ENCODE data around the gene ACTR3C.

ACTR3C gene

DNA sequence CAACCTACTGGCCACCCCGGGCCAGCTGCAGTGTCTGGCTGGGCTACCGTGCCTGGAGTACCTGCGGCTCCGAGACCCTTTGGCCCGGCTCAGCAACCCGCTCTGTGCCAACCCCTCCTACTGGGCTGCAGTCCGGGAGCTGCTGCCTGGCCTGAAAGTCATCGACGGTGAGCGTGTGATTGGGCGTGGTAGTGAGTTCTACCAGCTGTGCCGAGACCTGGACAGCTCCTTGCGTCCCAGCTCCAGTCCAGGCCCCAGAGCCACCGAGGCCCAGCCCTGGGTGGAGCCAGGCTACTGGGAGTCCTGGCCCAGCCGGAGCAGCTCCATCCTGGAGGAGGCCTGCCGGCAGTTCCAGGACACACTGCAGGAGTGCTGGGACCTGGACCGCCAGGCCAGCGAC lies 13.8 kb upstream of the ACTR3C start:
- Histone ChIP-seq H3K36me3 (no peaks in the 10 kb centered on the region), H3K27me3 (peaks cover 31% of the 10 kb centered on the region), H3K4me1 (no peaks in the 10 kb centered on the region), H3K9me3 (peaks cover 12% of the 10 kb centered on the region), H3K4me3 (no peak overlapping the region), H3K27ac (no peak overlapping the region), H3K9ac (no peak overlapping the region), H3K4me2 (no peak overlapping the region), H4K20me1 (no peaks in the 10 kb centered on the region)
- TF ChIP-seq Cebpa-rat (IDR thresholded peaks at IDR 0.05), result no peak

GRCh38 chr7:150336746-150337145 lies 13.4 kb upstream of the ACTR3C start:
- TF ChIP-seq Cebpa-rat (IDR thresholded peaks at IDR 0.05), result no peak
- no peaks in the 10 kb centered on the region for H3K36me3 ChIP-seq
- no peak overlapping the region for H3K9ac ChIP-seq

GRCh38 chr7:150335774-150336112 lies 12.4 kb upstream of the ACTR3C start:
- Histone ChIP-seq H3K27ac (no peak overlapping the region), H3K9ac (no peak overlapping the region), H3K4me3 (no peak overlapping the region), H3K27me3 (peaks cover 19% of the 10 kb centered on the region), H3K4me2 (no peak overlapping the region), H4K20me1 (no peaks in the 10 kb centered on the region), H3K36me3 (no peaks in the 10 kb centered on the region), H3K9me3 (0 out of 2 replicates have a peak, but pooled peaks cover under 1% of the 10 kb centered on the region), H3K4me1 (no peaks in the 10 kb centered on the region)
- TF ChIP-seq Cebpa-rat (IDR thresholded peaks at IDR 0.05), result no peak

More at GRCh38 chr7:150336746-150337145, 13.4 kb upstream of the ACTR3C start:
- H4K20me1 ChIP-seq, result no peaks in the 10 kb centered on the region
- H3K27me3 ChIP-seq, result peaks cover 27% of the 10 kb centered on the region
- no peak overlapping the region for H3K27ac ChIP-seq
- H3K4me3 ChIP-seq, result no peak overlapping the region
- H3K4me2 ChIP-seq, result no peak overlapping the region
- no peaks in the 10 kb centered on the region for H3K4me1 ChIP-seq
- H3K9me3 ChIP-seq, result peaks cover 7% of the 10 kb centered on the region

DNA sequence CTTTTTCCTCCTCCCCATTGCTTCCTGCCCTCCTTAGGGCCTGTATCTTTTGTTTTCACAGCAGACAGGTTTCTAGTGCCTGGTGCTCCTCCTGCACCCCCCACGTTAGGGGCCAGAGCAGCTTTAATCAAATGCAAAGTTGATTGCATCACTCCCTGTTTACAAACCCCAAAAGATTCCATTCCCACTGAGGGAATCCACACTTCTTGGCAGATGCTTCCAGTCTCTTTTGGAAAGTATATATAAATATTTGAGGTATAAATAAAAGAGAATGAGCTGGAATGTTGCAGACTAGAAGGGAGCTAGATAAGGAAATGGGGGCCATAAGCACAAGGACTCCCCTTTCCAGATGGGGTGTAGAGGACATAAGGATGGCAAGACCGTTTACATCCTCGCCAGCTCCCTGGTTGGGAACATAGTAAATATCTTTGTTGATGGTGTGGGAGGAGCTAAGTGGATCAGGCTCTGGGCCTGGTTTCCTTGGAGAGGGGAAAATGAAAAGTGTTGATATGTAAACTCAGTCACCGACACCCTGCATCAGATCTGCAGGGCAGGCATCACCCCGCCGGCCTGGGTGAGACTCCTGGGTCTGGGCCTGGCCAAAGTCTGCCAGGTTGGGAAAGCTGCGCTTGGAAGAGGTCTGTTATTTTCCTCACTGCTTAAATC lies 11.9 kb upstream of the ACTR3C start:
- no peak overlapping the region for H3K27ac ChIP-seq
- H3K4me1 ChIP-seq, result no peaks in the 10 kb centered on the region
- no peaks in the 10 kb centered on the region for H3K9me3 ChIP-seq
- no peak overlapping the region for H3K9ac ChIP-seq
- H4K20me1 ChIP-seq, result no peaks in the 10 kb centered on the region
- no peaks in the 10 kb centered on the region for H3K36me3 ChIP-seq
- TF ChIP-seq Cebpa-rat (IDR thresholded peaks at IDR 0.05), result no peak
- H3K4me3 ChIP-seq, result no peak overlapping the region
- no peak overlapping the region for H3K4me2 ChIP-seq
- H3K27me3 ChIP-seq, result peaks cover 16% of the 10 kb centered on the region

GRCh38 chr7:150334108-150334507 lies 10.8 kb upstream of the ACTR3C start:
- no peaks in the 10 kb centered on the region for H3K36me3 ChIP-seq
- no peak overlapping the region for H3K9ac ChIP-seq
- 0 out of 2 replicates have a peak, but pooled peaks cover 4% of the 10 kb centered on the region for H3K27me3 ChIP-seq
- H3K4me2 ChIP-seq, result no peak overlapping the region
- no peaks in the 10 kb centered on the region for H3K9me3 ChIP-seq
- no peak overlapping the region for H3K4me3 ChIP-seq
- no peaks in the 10 kb centered on the region for H4K20me1 ChIP-seq
- H3K27ac ChIP-seq, result no peak overlapping the region
- no peak for TF ChIP-seq Cebpa-rat (IDR thresholded peaks at IDR 0.05)
- no peaks in the 10 kb centered on the region for H3K4me1 ChIP-seq

DNA sequence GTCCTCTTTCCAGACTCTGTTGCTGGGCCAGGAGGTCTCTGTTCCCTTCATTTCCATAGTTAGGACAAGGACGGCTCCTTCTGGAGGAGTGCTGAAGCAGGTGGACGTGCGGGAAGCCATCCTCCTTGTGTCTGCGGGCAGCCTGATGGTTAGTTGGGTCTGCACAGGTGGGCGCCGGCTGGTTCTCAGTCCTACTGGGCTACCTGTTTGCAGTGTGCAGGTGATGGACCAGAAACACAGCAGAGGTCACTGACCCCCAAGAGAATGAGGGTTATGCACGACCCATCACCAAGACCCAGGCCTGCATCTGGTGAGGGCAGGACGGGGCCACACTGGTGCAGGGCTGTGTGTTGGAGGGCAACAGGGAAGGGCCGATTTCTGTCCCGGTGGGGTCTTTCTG lies 10.3 kb upstream of the ACTR3C start:
- Histone ChIP-seq H3K4me1 (no peaks in the 10 kb centered on the region), H3K9me3 (no peaks in the 10 kb centered on the region), H3K36me3 (no peaks in the 10 kb centered on the region), H3K27me3 (no peaks in the 10 kb centered on the region), H4K20me1 (no peaks in the 10 kb centered on the region), H3K4me3 (no peak overlapping the region), H3K27ac (no peak overlapping the region), H3K9ac (no peak overlapping the region), H3K4me2 (no peak overlapping the region)
- no peak for TF ChIP-seq Cebpa-rat (IDR thresholded peaks at IDR 0.05)

DNA sequence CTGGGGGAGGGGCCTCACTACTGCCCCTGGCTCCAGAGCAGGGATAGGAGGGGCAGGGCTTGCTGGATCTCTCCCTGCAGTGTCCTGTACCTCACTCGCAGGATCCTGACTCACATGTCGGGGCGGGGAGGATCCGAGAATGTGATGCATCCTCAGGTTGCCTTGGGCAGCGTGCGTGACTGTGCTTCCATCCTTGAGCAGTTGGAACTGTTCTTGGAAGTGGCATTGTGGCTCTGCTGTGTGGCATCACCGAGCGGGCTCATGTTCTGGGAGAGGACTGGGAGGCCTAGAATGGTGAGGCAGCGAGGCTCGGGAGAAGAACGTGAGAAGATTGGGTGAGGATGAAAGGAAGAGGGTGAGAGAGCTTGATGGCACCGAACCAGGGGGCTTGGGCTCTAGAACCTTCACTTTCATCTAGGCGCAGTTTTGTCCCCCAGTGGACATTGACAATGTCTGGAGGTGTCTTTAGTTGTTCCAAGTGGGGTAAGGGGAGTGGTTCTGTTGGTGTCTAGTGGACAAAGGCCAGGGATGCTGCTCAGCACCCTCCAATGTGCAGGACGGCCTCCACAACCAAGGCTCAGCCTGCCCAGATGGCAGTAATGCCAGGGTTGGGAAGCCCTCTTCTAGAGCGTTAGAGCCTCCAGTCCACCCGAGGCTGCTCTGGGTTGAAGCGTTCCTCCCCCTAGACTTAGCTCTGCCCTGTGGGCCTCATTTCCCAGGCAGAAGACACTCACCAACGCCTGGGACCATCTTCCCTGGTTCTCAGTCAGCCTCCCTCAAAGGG lies 9.7 kb upstream of the ACTR3C start:
- no peak for TF ChIP-seq Cebpa-rat (IDR thresholded peaks at IDR 0.05)
- no peaks in the 10 kb centered on the region for H3K36me3 ChIP-seq
- no peak overlapping the region for H3K9ac ChIP-seq
- H3K4me2 ChIP-seq, result no peak overlapping the region
- no peak overlapping the region for H3K4me3 ChIP-seq
- H4K20me1 ChIP-seq, result no peaks in the 10 kb centered on the region
- H3K27me3 ChIP-seq, result no peaks in the 10 kb centered on the region
- no peaks in the 10 kb centered on the region for H3K4me1 ChIP-seq
- no peaks in the 10 kb centered on the region for H3K9me3 ChIP-seq
- H3K27ac ChIP-seq, result no peak overlapping the region

DNA sequence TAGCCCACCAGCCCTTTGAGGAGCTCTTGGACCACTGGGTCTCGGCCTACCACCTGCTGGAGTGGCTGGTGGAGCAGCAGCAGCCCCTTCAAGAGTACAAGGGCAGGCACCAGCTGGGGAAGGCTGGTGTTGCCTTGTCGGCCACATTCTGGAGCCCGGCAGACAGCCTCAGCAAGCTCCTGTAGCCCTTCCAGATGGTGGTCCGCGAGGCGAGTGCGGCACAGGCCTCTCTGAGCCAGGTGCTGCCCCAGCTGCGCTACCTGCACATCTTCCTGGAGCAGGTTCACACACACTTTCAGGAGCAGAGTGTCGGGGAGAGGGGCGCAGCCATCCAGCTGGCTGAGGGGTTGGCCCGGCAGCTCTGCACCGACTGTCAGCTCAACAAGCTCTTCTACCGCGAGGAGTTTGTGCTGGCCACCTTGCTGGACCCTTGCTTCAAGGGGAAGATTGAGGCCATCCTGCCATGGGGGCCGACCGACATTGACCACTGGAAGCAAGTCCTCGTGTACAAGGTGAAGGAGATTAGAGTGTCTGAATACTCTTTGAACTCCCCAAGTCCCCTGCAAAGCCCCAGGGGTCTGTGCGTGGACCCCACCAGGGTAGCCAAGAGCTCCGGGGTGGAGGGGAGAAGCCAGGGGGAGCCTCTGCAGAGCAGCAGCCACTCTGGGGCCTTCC lies 7.0 kb upstream of the ACTR3C start:
- Histone ChIP-seq H3K4me1 (no peaks in the 10 kb centered on the region), H3K36me3 (no peaks in the 10 kb centered on the region), H3K27me3 (peaks cover under 1% of the 10 kb centered on the region; the same call in 1 of the 2 replicates), H3K9me3 (no peaks in the 10 kb centered on the region), H4K20me1 (no peaks in the 10 kb centered on the region), H3K4me2 (no peak overlapping the region), H3K4me3 (no peak overlapping the region), H3K9ac (no peak overlapping the region), H3K27ac (no peak overlapping the region)
- TF ChIP-seq Cebpa-rat (IDR thresholded peaks at IDR 0.05), result no peak

DNA sequence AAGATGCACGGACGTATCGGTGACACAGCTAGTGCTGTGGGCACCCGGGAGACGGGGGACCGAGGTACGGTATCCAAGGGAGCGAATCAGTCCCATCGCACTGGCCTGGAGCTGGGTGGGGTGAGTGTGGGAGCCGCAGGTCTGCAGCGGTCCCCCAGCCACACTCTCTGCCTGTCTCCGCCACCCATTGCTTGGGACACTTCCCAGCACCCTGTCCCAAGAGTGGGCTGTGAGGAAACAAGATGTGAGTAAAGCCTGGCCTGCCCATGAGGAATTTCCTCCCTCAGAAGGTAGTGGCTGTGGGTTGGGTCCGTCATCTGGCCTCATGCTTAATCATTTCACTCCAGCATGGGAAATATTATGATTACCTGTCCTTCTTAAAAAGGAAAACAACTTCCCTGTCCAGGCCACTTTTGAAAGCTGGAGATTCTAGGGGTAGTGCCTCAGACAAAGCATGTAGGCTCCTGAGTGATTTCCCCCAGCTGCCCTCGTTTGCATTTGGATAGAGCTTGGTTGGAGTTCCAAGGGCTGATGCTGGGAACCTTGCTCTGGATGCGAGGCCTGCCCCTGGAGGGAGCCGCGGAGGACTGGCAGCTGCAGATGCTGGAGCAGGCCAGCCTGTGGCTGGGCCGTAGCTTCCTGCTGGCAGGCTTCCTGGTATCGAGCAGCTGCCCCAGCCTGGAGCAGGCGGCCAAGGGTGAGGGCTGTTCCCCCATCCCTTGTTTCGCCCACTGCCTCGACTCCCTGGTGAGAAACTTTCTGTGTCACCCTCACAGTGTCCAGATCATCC lies 6.2 kb upstream of the ACTR3C start:
- H3K9me3 ChIP-seq, result no peaks in the 10 kb centered on the region
- H3K27ac ChIP-seq, result no peak overlapping the region
- no peak overlapping the region for H3K4me3 ChIP-seq
- H3K27me3 ChIP-seq, result peaks cover 9% of the 10 kb centered on the region
- H3K4me1 ChIP-seq, result no peaks in the 10 kb centered on the region
- H3K4me2 ChIP-seq, result no peak overlapping the region
- H4K20me1 ChIP-seq, result no peaks in the 10 kb centered on the region
- no peaks in the 10 kb centered on the region for H3K36me3 ChIP-seq
- TF ChIP-seq Cebpa-rat (IDR thresholded peaks at IDR 0.05), result no peak
- H3K9ac ChIP-seq, result no peak overlapping the region
